ENCODE measurements around the gene SPX.

Gene SPX

DNA sequence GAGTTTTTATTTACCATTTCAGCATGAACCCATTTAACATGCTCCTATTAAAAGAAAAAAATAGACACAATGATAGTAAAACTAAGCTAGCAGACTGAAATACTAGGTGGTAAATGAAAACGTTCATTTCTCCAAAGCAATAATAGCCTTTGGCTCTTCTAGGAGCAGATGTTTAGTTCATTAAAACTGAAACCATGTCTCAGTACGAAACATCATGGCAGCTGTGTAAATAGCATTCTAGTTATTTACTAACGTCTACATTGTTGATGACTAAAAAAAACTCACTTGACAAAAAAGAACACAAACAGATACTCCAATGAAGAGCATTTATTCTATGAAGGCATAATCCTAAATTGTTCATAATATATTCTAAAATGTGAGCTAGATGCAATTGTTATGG, 42.6 kb upstream of the SPX start:
- H2AFZ ChIP-seq (ENCODE audit: low read length): no peak overlapping the region
- H3K4me2 ChIP-seq (ENCODE audit: low read depth, low read length, poor library complexity, severe bottlenecking): no peak overlapping the region
- H3K9me2 ChIP-seq (replicated peaks; ENCODE audit: low read depth, low read length): no peaks in the 10 kb centered on the region
- no peak overlapping the region for H3K9ac ChIP-seq (ENCODE audit: low read depth, low read length, poor library complexity, severe bottlenecking)
- peaks cover 15% of the 10 kb centered on the region for H3K4me1 ChIP-seq (ENCODE audit: insufficient read depth, low read length, poor library complexity, severe bottlenecking)
- no peaks in the 10 kb centered on the region for H4K20me1 ChIP-seq (ENCODE audit: insufficient read depth, low read length, poor library complexity, severe bottlenecking)
- no peaks in the 10 kb centered on the region; the same call in 1 of the 2 replicates for H3F3A ChIP-seq (ENCODE audit: low read depth)
- TF ChIP-seq, protein P1, sequence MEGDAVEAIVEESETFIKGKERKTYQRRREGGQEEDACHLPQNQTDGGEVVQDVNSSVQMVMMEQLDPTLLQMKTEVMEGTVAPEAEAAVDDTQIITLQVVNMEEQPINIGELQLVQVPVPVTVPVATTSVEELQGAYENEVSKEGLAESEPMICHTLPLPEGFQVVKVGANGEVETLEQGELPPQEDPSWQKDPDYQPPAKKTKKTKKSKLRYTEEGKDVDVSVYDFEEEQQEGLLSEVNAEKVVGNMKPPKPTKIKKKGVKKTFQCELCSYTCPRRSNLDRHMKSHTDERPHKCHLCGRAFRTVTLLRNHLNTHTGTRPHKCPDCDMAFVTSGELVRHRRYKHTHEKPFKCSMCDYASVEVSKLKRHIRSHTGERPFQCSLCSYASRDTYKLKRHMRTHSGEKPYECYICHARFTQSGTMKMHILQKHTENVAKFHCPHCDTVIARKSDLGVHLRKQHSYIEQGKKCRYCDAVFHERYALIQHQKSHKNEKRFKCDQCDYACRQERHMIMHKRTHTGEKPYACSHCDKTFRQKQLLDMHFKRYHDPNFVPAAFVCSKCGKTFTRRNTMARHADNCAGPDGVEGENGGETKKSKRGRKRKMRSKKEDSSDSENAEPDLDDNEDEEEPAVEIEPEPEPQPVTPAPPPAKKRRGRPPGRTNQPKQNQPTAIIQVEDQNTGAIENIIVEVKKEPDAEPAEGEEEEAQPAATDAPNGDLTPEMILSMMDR (conservative IDR thresholded peaks at IDR 0.05; ENCODE audit: low read length): no peak
- TF ChIP-seq EZH2phosphoT487 (IDR thresholded peaks at IDR 0.05; ENCODE audit: borderline replicate concordance): no peak
- no peaks in the 10 kb centered on the region for H3K9me3 ChIP-seq (ENCODE audit: insufficient read depth, low read depth, low read length)
- no peaks in the 10 kb centered on the region for H3K79me2 ChIP-seq (ENCODE audit: insufficient read depth, low read length)
- peaks cover 40% of the 10 kb centered on the region; the same call in 1 of the 2 replicates for H3K36me3 ChIP-seq (ENCODE audit: insufficient read depth, low read length)
- H3K4me3 ChIP-seq (ENCODE audit: low read length, poor library complexity, severe bottlenecking): no peak overlapping the region
- no peaks in the 10 kb centered on the region for H3K27me3 ChIP-seq (ENCODE audit: insufficient read depth, low read length, poor library complexity, severe bottlenecking)

GRCh38 chr12:21485998-21486397, 40.1 kb upstream of the SPX start:
- Histone ChIP-seq H3K9ac (ENCODE audit: low read depth, low read length, poor library complexity, severe bottlenecking) (no peak overlapping the region), H3K9me3 (ENCODE audit: insufficient read depth, low read depth, low read length) (no peaks in the 10 kb centered on the region), H3K4me1 (ENCODE audit: insufficient read depth, low read length, poor library complexity, severe bottlenecking) (no peaks in the 10 kb centered on the region), H3K4me2 (ENCODE audit: low read depth, low read length, poor library complexity, severe bottlenecking) (no peak overlapping the region), H4K20me1 (ENCODE audit: insufficient read depth, low read length, poor library complexity, severe bottlenecking) (no peaks in the 10 kb centered on the region), H3K9me2 (replicated peaks; ENCODE audit: low read depth, low read length) (no peaks in the 10 kb centered on the region), H3K79me2 (ENCODE audit: insufficient read depth, low read length) (no peaks in the 10 kb centered on the region), H3K4me3 (ENCODE audit: low read length, poor library complexity, severe bottlenecking) (no peak overlapping the region), H2AFZ (ENCODE audit: low read length) (no peak overlapping the region), H3K36me3 (ENCODE audit: insufficient read depth, low read length) (peaks cover 33% of the 10 kb centered on the region; the same call in 1 of the 2 replicates), H3F3A (ENCODE audit: low read depth) (no peaks in the 10 kb centered on the region; the same call in 1 of the 2 replicates), H3K27me3 (ENCODE audit: insufficient read depth, low read length, poor library complexity, severe bottlenecking) (no peaks in the 10 kb centered on the region)
- TF ChIP-seq, protein P1 (conservative IDR thresholded peaks at IDR 0.05; ENCODE audit: low read length): no peak
- TF ChIP-seq EZH2phosphoT487 (IDR thresholded peaks at IDR 0.05; ENCODE audit: borderline replicate concordance): no peak

DNA sequence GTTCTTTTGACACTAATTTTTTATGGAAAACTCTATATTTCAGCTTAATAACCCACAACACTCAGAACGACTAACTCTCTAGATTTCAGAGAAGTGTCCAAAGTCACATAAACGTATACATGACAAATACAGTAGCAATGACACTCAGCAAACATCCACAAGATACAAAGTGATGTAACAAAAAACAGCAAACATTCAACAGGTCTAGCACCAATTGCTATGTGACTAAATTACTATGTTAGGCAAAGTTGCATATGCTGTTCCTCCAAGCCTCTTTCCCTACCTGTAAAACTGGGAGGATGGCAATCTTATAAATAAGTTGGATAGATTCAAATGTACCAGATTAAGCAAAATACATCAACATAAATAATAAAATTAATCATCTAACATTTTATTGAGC, 26.3 kb upstream of the SPX start:
- H3K9ac ChIP-seq (ENCODE audit: low read depth, low read length, poor library complexity, severe bottlenecking): peak overlapping the region; percentile 68
- H3K79me2 ChIP-seq (ENCODE audit: insufficient read depth, low read length): peaks cover 61% of the 10 kb centered on the region
- peaks cover 35% of the 10 kb centered on the region for H4K20me1 ChIP-seq (ENCODE audit: insufficient read depth, low read length, poor library complexity, severe bottlenecking)
- no peaks in the 10 kb centered on the region for H3F3A ChIP-seq (ENCODE audit: low read depth)
- no peaks in the 10 kb centered on the region for H3K27me3 ChIP-seq (ENCODE audit: insufficient read depth, low read length, poor library complexity, severe bottlenecking)
- H3K4me3 ChIP-seq (ENCODE audit: low read length, poor library complexity, severe bottlenecking): peak overlapping the region; percentile 91
- peaks cover 8% of the 10 kb centered on the region; the same call in 1 of the 2 replicates for H3K36me3 ChIP-seq (ENCODE audit: insufficient read depth, low read length)
- TF ChIP-seq, protein P1 (conservative IDR thresholded peaks at IDR 0.05; ENCODE audit: low read length): no peak
- TF ChIP-seq EZH2phosphoT487 (IDR thresholded peaks at IDR 0.05; ENCODE audit: borderline replicate concordance): no peak
- H3K9me3 ChIP-seq (ENCODE audit: insufficient read depth, low read depth, low read length): no peaks in the 10 kb centered on the region
- no peaks in the 10 kb centered on the region for H3K9me2 ChIP-seq (replicated peaks; ENCODE audit: low read depth, low read length)
- H3K4me2 ChIP-seq (ENCODE audit: low read depth, low read length, poor library complexity, severe bottlenecking): peak overlapping the region; percentile 77
- H2AFZ ChIP-seq (ENCODE audit: low read length): no peak overlapping the region
- peaks cover 47% of the 10 kb centered on the region for H3K4me1 ChIP-seq (ENCODE audit: insufficient read depth, low read length, poor library complexity, severe bottlenecking)
